H1 (cell line): ENCODE data around the gene F10. TPM values are rescaled to one million over a fixed set of nuclear protein-coding genes. Genes with fewer than 3 reads are reported as not detected.

Experiments used
- CTCF ChIA-PET: fragments of 300-600 bp; sonication (Branson Sonifier 250); formaldehyde crosslinking; loops from one replicate; lab custom pipeline; 2021; ENCODE audit not compliant: partially characterized antibody; lab: Charles Lee
- POLR2A ChIA-PET: fragments of 300-600 bp; sonication (Branson Sonifier 250); formaldehyde crosslinking; loops from one replicate; lab custom pipeline; 2021; ENCODE audit warnings: inconsistent platforms; ENCODE audit not compliant: partially characterized antibody; lab: Charles Lee
- DNase-seq, 2 experiments: peaks; one replicate each; pipeline versions ENCODE4 v3.0.0 to v3.0.0-alpha.2; 2010 to 2022; ENCODE audit warnings: low spot score in 2 of 2, low read depth in 1 of 2, mixed read lengths in 1 of 2
- FAIRE-seq: peaks from 2 replicates; lab custom pipeline; 2011; peaks lifted over from hg19 to GRCh38; lab: Jason Lieb, UNC
- H2AFZ ChIP-seq: 2 replicates; pipeline ENCODE4 v1.8.1; 2012; ENCODE audit warnings: low read length, inconsistent platforms
- H2AK5ac ChIP-seq: 2 replicates; pipeline ENCODE4 v1.6.1; 2013; ENCODE audit warnings: low read depth, low read length
- H2BK120ac ChIP-seq: replicated peaks from 2 replicates; pipeline ENCODE3; 2013; ENCODE audit warnings: low read depth, low read length, inconsistent platforms
- H2BK12ac ChIP-seq: 2 replicates; pipeline ENCODE4 v1.6.1; 2013; ENCODE audit warnings: low read depth, low read length
- H2BK15ac ChIP-seq: 2 replicates; pipeline ENCODE4 v1.6.1; 2013; ENCODE audit warnings: low read length
- H2BK20ac ChIP-seq: 2 replicates; pipeline ENCODE4 v1.6.1; 2013; ENCODE audit warnings: low read length
- H2BK5ac ChIP-seq: 2 replicates; pipeline ENCODE4 v1.6.1; 2013; ENCODE audit warnings: low read depth, low read length
- H3K14ac ChIP-seq: 2 replicates; pipeline ENCODE4 v1.6.1; 2013; ENCODE audit warnings: inconsistent platforms; ENCODE audit not compliant: insufficient read length
- H3K18ac ChIP-seq: 2 replicates; pipeline ENCODE4 v1.6.1; 2013; ENCODE audit warnings: low read length; ENCODE audit errors: extremely low read depth
- H3K23ac ChIP-seq: 2 replicates; pipeline ENCODE4 v1.6.1; 2013; ENCODE audit warnings: inconsistent platforms; ENCODE audit not compliant: insufficient read length
- H3K23me2 ChIP-seq: 2 replicates; pipeline ENCODE4 v1.6.1; 2013; ENCODE audit warnings: low read depth, low read length
- H3K27ac ChIP-seq: 2 replicates; pipeline ENCODE4 v1.6.1; 2011; ENCODE audit warnings: low read depth, low read length, inconsistent platforms
- H3K27me3 ChIP-seq, 4 experiments: replicated peaks in 1 of 4; 1 replicate in 1 of 4; 2 replicates in 3 of 4; pipeline versions ENCODE4 v1.6.1 to v1.8.1; 2011 to 2013; ENCODE audit warnings: low read length in 3 of 4, mild to moderate bottlenecking in 3 of 4, inconsistent platforms in 2 of 4, mixed read lengths in 2 of 4, moderate library complexity in 1 of 4; ENCODE audit not compliant: control insufficient read depth in 3 of 4, insufficient read depth in 3 of 4; ENCODE audit errors: extremely low read depth in 1 of 4
- H3K36me3 ChIP-seq, 4 experiments: 2 replicates each; pipeline versions ENCODE4 v1.6.1 to v1.8.1; 2011 to 2013; ENCODE audit warnings: mild to moderate bottlenecking in 4 of 4, low read length in 3 of 4, moderate library complexity in 2 of 4, control low read depth in 1 of 4, inconsistent platforms in 1 of 4; ENCODE audit not compliant: insufficient read depth in 4 of 4, control insufficient read depth in 2 of 4
- H3K4ac ChIP-seq: replicated peaks from 2 replicates; pipeline ENCODE3; 2013; ENCODE audit warnings: low read length, low read depth, mixed read lengths, inconsistent platforms; ENCODE audit not compliant: insufficient read length
- H3K4me1 ChIP-seq, 4 experiments: replicated peaks in 1 of 4; 1 replicate in 1 of 4; 2 replicates in 3 of 4; pipeline versions ENCODE4 v1.6.1 to v1.8.1; 2011 to 2013; ENCODE audit warnings: low read length in 3 of 4, inconsistent platforms in 2 of 4, mixed read lengths in 1 of 4; ENCODE audit not compliant: insufficient read depth in 4 of 4, control insufficient read depth in 3 of 4
- H3K4me2 ChIP-seq, 2 experiments: 2 replicates each; pipeline versions ENCODE4 v1.6.1 to v1.8.1; 2011 to 2013; ENCODE audit warnings: low read depth in 2 of 2, low read length in 2 of 2, control low read depth in 1 of 2, inconsistent platforms in 1 of 2, mild to moderate bottlenecking in 1 of 2; ENCODE audit not compliant: insufficient read depth in 1 of 2
- H3K4me3 ChIP-seq, 4 experiments: fragments of 200-600, 300-600 bp in 1 of 4; sonication (generic), shearing (Covaris generic), sonication (Bioruptor Twin) in 1 of 4; 2 replicates each; pipeline versions ENCODE4 v1.5.1 to v1.8.1; 2011 to 2016; ENCODE audit warnings: low read length in 4 of 4, low read depth in 3 of 4, control low read depth in 2 of 4, inconsistent platforms in 2 of 4, mild to moderate bottlenecking in 2 of 4, mixed read lengths in 1 of 4, moderate library complexity in 1 of 4; ENCODE audit not compliant: insufficient read depth in 2 of 4; ENCODE audit errors: extremely low read depth in 1 of 4
- H3K56ac ChIP-seq: replicated peaks from 2 replicates; pipeline ENCODE3; 2013; ENCODE audit warnings: low read depth, mild to moderate bottlenecking, mixed read lengths, low read length, inconsistent platforms; ENCODE audit not compliant: insufficient read length
- H3K79me1 ChIP-seq: 2 replicates; pipeline ENCODE4 v1.6.1; 2013; ENCODE audit warnings: low read depth, low read length, control low read depth
- H3K79me2 ChIP-seq, 2 experiments: 2 replicates each; pipeline versions ENCODE4 v1.6.1 to v1.8.1; 2012 to 2013; ENCODE audit warnings: low read length in 2 of 2, mild to moderate bottlenecking in 2 of 2, inconsistent platforms in 1 of 2; ENCODE audit not compliant: insufficient read depth in 2 of 2, control insufficient read depth in 1 of 2
- H3K9ac ChIP-seq, 4 experiments: replicated peaks in 1 of 4; 1 replicate in 1 of 4; 2 replicates in 3 of 4; pipeline versions ENCODE4 v1.6.1 to v1.8.1; 2011 to 2013; ENCODE audit warnings: low read depth in 3 of 4, low read length in 3 of 4, control low read depth in 2 of 4, mild to moderate bottlenecking in 2 of 4, moderate library complexity in 2 of 4, inconsistent platforms in 1 of 4; ENCODE audit errors: extremely low read depth in 1 of 4
- H3K9me3 ChIP-seq, 2 experiments: 2 replicates each; pipeline versions ENCODE4 v1.6.1 to v1.8.1; 2012 to 2013; ENCODE audit warnings: mild to moderate bottlenecking in 2 of 2, moderate library complexity in 2 of 2, control low read depth in 1 of 2, inconsistent platforms in 1 of 2, low read depth in 1 of 2, low read length in 1 of 2, mixed read lengths in 1 of 2; ENCODE audit not compliant: insufficient read depth in 2 of 2
- H4K20me1 ChIP-seq, 2 experiments: replicated peaks in 1 of 2; 2 replicates each; pipeline versions ENCODE3 to v1.8.1; 2011 to 2013; ENCODE audit warnings: inconsistent platforms in 2 of 2, low read length in 2 of 2, mild to moderate bottlenecking in 1 of 2; ENCODE audit not compliant: insufficient read depth in 2 of 2, control insufficient read depth in 1 of 2
- H4K5ac ChIP-seq: 2 replicates; pipeline ENCODE4 v1.6.1; 2013; ENCODE audit warnings: low read length, low read depth, mixed read lengths, inconsistent platforms; ENCODE audit not compliant: insufficient read length
- H4K8ac ChIP-seq: 2 replicates; pipeline ENCODE4 v1.8.0; 2013; ENCODE audit warnings: mild to moderate bottlenecking, moderate library complexity, low read length, inconsistent platforms; ENCODE audit not compliant: insufficient read depth; ENCODE audit errors: extremely low read depth
- H4K91ac ChIP-seq: replicated peaks from 2 replicates; pipeline ENCODE3; 2013; ENCODE audit warnings: low read length, mixed read lengths, inconsistent platforms; ENCODE audit not compliant: insufficient read length
- CEBPB ChIP-seq: IDR thresholded peaks from 2 replicates; pipeline ENCODE4 v1.6.1; 2012; ENCODE audit warnings: low read depth, low read length
- CHD1 ChIP-seq: IDR thresholded peaks from 2 replicates; pipeline ENCODE4 v1.6.1; 2012; ENCODE audit warnings: low read depth, low read length, improper control_type of control experiment
- FOSL1 ChIP-seq: IDR thresholded peaks from 2 replicates; pipeline ENCODE4 v1.6.1; 2011; ENCODE audit warnings: mild to moderate bottlenecking, low read depth, low read length, moderate library complexity; ENCODE audit not compliant: insufficient read depth
- HDAC6 ChIP-seq: IDR thresholded peaks from one replicate; pipeline ENCODE4 v1.7.1; 2012; ENCODE audit warnings: low read depth, mild to moderate bottlenecking, inconsistent platforms, low read length, moderate library complexity
- SIRT6 ChIP-seq: IDR thresholded peaks from one replicate; pipeline ENCODE4 v1.7.1; 2012; ENCODE audit warnings: low read length, inconsistent platforms
- SIX5 ChIP-seq: IDR thresholded peaks from 2 replicates; pipeline ENCODE4 v1.6.1; 2011; ENCODE audit warnings: mild to moderate bottlenecking, low read depth, low read length
- SRF ChIP-seq: IDR thresholded peaks from 2 replicates; pipeline ENCODE4 v1.6.1; 2011; ENCODE audit warnings: mild to moderate bottlenecking, low read depth, low read length, moderate library complexity
- TAF1 ChIP-seq: IDR thresholded peaks from 2 replicates; pipeline ENCODE4 v1.6.1; 2011; ENCODE audit warnings: mild to moderate bottlenecking, low read depth, low read length
- TEAD4 ChIP-seq: IDR thresholded peaks from 2 replicates; pipeline ENCODE4 v1.6.1; 2012; ENCODE audit warnings: low read depth, low read length, inconsistent platforms, mixed read lengths
- WGBS, 2 experiments: shearing (Covaris generic) in 1 of 2; methylation state at CpG; one replicate each; pipeline versions ENCODE4 v1.1.6 to v1.1.7; 2013 to 2015; ENCODE audit warnings: low lambda C conversion rate in 2 of 2, mixed read lengths in 2 of 2, inconsistent platforms in 1 of 2, low coverage in 1 of 2, missing lambda C conversion rate in 1 of 2; ENCODE audit not compliant: insufficient replicate concordance in 2 of 2, insufficient coverage in 1 of 2, insufficient read length in 1 of 2; ENCODE audit errors: extremely low coverage in 1 of 2, missing lambda C conversion rate in 1 of 2; 5-methylcytosine and 5-hydroxymethylcytosine counted together
- polyA plus RNA-seq, 7 experiments: library from polyadenylated mRNA; depleted of rRNA in 3 of 7; stranded (reverse) in 5 of 7; unstranded in 2 of 7; fragments of >200 nt in 5 of 7; fragments of 200-250 nt in 2 of 7; gene quantifications; 1 replicate in 5 of 7; 2 replicates in 1 of 7; 4 replicates in 1 of 7; pipeline versions ENCODE4 v1.2.1 to v1.2.3, GENCODE V29; 2011 to 2013; ENCODE audit warnings: missing spikeins in 2 of 7, mixed read lengths in 2 of 7
- total RNA-seq: library from RNA; stranded (reverse); fragmentation: NEBNext Ultra II Directional; extraction: Animal tissue kit (Norgen Biotek cat#: 25700); gene quantifications from 2 replicates; pipeline ENCODE4 v1.2.1, GENCODE V29; 2021

F10 gene
- total and polyA plus RNA-seq, 2 of the 8 experiments (the other 6 are each of a cell fraction or from before 2014, with no cell fraction given): 2.0 to 4.2 TPM

GRCh38 chr13:113084943-113085540 lies 37.6 kb upstream of the F10 start:
- peaks cover under 1% of the 10 kb centered on the region; the same call in 1 of the 2 replicates for H3K23me2 ChIP-seq
- no peak overlapping the region for H4K5ac ChIP-seq
- H4K91ac ChIP-seq: no peak overlapping the region
- no peak overlapping the region for H3K14ac ChIP-seq
- WGBS, 2 experiments: 90% methylated on average over 20 of the region's 24 CpGs; no CpG with 5 or more reads in 1 of the 2 experiments
- no peak overlapping the region for H2BK15ac ChIP-seq
- DNase-seq (no peak), FAIRE-seq (no peak)
- H3K27me3 ChIP-seq: no peaks in the 10 kb centered on the region
- H3K9ac ChIP-seq: no peak overlapping the region
- no peak overlapping the region for H3K4me2 ChIP-seq
- no peaks in the 10 kb centered on the region for H4K20me1 ChIP-seq
- H3K18ac ChIP-seq: no peak overlapping the region
- TF ChIP-seq CEBPB (no peak), HDAC6 (no peak), TAF1 (no peak), SIRT6 (no peak), CHD1 (no peak), SRF (no peak), FOSL1 (no peak), SIX5 (no peak), TEAD4 (no peak)
- no peaks in the 10 kb centered on the region for H3K79me2 ChIP-seq
- no peak overlapping the region for H2BK20ac ChIP-seq
- peaks cover 3 to 8% (median 4%) of the 10 kb centered on the region in 4 experiments; a peak in 4 of 8 replicates for H3K36me3 ChIP-seq
- H3K4ac ChIP-seq: no peak overlapping the region
- no peak overlapping the region for H2BK5ac ChIP-seq
- no peak overlapping the region for H4K8ac ChIP-seq
- H3K27ac ChIP-seq: no peak overlapping the region
- no peak overlapping the region for H2AFZ ChIP-seq
- no peak overlapping the region for H2BK12ac ChIP-seq
- CTCF ChIA-PET: interaction anchor here (0.6 to 4.3 kb wide), 27 partner anchors 8 to 485 kb away, joined by 3 to 30 read pairs (median 6); partner anchors contain the start of gene MCF2L
- H3K4me1 ChIP-seq: peaks cover 0 to 5% (median 3%) of the 10 kb centered on the region in 4 experiments; a peak in 2 of 7 replicates
- no peak overlapping the region for H3K4me3 ChIP-seq
- no peak overlapping the region for H3K56ac ChIP-seq
- no peak overlapping the region for H2AK5ac ChIP-seq
- no peak overlapping the region for H2BK120ac ChIP-seq
- no peaks in the 10 kb centered on the region for H3K79me1 ChIP-seq
- POLR2A ChIA-PET: interaction anchor here (0.7 to 1.4 kb wide), 3 partner anchors 32 to 90 kb away, joined by 3 to 6 read pairs (median 3); no protein-coding TSS in a partner anchor
- no peak overlapping the region for H3K23ac ChIP-seq
- H3K9me3 ChIP-seq: no peaks in the 10 kb centered on the region
